H1 (cell line): ENCODE results near the gene FRMPD1. TPM values are rescaled to one million over a fixed set of nuclear protein-coding genes. Genes with fewer than 3 reads are reported as not detected.

ENCODE experiments used
- CEBPB ChIP-seq: IDR thresholded peaks from 2 replicates; pipeline ENCODE4 v1.6.1; 2012; ENCODE audit warnings: low read depth, low read length
- JUND ChIP-seq: IDR thresholded peaks from 2 replicates; pipeline ENCODE4 v1.6.1; 2011; ENCODE audit warnings: mild to moderate bottlenecking, improper control_type of control experiment, low read length
- KDM5A ChIP-seq: fragments of 200-600 bp; IDR thresholded peaks from 2 replicates; pipeline ENCODE4 v1.7.1; 2012; ENCODE audit warnings: mild to moderate bottlenecking, low read length, inconsistent platforms, mixed read lengths
- NRF1 ChIP-seq: IDR thresholded peaks from 2 replicates; pipeline ENCODE4 v1.6.1; 2011; ENCODE audit warnings: mild to moderate bottlenecking, low read depth, low read length, improper control_type of control experiment
- RBBP5 ChIP-seq: IDR thresholded peaks from 2 replicates; pipeline ENCODE4 v1.7.1; 2012; ENCODE audit warnings: low read depth, mild to moderate bottlenecking, inconsistent platforms, low read length, moderate library complexity, borderline replicate concordance
- RXRA ChIP-seq: IDR thresholded peaks from 2 replicates; pipeline ENCODE4 v1.6.1; 2011; ENCODE audit warnings: low read depth, mild to moderate bottlenecking, low read length, moderate library complexity; ENCODE audit not compliant: insufficient read depth
- TBP ChIP-seq: IDR thresholded peaks from 2 replicates; pipeline ENCODE4 v1.6.1; 2011; ENCODE audit warnings: low read depth, low read length, improper control_type of control experiment
- polyA plus RNA-seq, 7 experiments: library from polyadenylated mRNA; depleted of rRNA in 3 of 7; stranded (reverse) in 5 of 7; unstranded in 2 of 7; fragments of >200 nt in 5 of 7; fragments of 200-250 nt in 2 of 7; gene quantifications; 1 replicate in 5 of 7; 2 replicates in 1 of 7; 4 replicates in 1 of 7; pipeline versions ENCODE4 v1.2.1 to v1.2.3, GENCODE V29; 2011 to 2013; ENCODE audit warnings: missing spikeins in 2 of 7, mixed read lengths in 2 of 7
- total RNA-seq: library from RNA; stranded (reverse); fragmentation: NEBNext Ultra II Directional; extraction: Animal tissue kit (Norgen Biotek cat#: 25700); gene quantifications from 2 replicates; pipeline ENCODE4 v1.2.1, GENCODE V29; 2021
- TF ChIP-seq, protein P1 (sequence below): IDR thresholded peaks from 2 replicates; pipeline ENCODE4 v1.6.1; 2012; ENCODE audit warnings: low read length, inconsistent platforms

FRMPD1 gene
- total and polyA plus RNA-seq, 2 of the 8 experiments (the other 6 are each of a cell fraction or from before 2014, with no cell fraction given), result 0.27 to 0.32 TPM

DNA sequence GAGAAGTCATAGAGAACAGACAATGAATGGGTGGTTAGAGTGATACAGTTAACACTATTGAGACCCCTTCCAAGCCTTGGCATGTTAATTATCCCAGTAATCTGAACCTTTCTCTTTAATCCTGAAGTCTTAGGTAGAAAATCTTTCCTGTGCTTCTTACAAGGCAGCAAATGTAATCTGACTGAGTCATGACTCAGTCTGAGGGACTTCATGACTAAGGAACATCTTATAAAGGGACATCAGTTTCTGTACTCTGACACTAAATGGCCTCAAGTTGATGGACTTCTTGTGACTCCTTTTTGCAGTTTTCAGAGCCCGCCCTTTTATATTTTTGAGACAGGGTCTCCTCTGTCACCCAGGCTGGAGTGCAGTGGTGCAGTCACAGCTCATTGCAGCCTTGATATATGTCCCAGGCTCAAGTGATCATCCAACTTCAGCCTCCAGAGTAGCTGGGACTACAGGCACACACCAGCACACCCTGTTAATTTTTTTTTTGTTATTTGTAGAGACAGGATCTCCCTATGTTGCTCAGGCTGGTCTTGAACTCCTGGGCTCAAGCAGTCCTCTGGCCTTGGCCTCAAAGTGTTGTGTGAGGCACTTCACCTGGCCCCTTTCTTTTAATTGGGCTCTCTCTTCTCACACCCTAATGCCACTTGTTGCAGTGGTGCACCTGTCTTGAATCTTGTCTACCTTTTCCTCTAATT is 124.6 kb downstream of the FRMPD1 start (continued):
- TF ChIP-seq, protein P1, sequence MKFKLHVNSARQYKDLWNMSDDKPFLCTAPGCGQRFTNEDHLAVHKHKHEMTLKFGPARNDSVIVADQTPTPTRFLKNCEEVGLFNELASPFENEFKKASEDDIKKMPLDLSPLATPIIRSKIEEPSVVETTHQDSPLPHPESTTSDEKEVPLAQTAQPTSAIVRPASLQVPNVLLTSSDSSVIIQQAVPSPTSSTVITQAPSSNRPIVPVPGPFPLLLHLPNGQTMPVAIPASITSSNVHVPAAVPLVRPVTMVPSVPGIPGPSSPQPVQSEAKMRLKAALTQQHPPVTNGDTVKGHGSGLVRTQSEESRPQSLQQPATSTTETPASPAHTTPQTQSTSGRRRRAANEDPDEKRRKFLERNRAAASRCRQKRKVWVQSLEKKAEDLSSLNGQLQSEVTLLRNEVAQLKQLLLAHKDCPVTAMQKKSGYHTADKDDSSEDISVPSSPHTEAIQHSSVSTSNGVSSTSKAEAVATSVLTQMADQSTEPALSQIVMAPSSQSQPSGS, result no peak
- TF ChIP-seq RBBP5, result no peak
- TF ChIP-seq RXRA, result no peak
- TF ChIP-seq NRF1, result no peak
- no peak for TF ChIP-seq KDM5A
- no peak for TF ChIP-seq JUND
- no peak for TF ChIP-seq TBP
- no peak for TF ChIP-seq CEBPB
